GM13977 (cell line): Measurements from ENCODE around the gene GDF11.

Experiments
- DNase-seq: peaks from one replicate; pipeline ENCODE4 v3.0.0; 2012; ENCODE audit warnings: low spot score
- in situ Hi-C: fragments of 300-500 bp; cut with MboI; formaldehyde crosslinking; loops from one replicate; pipeline ENCODE4 v1.12.0; 2022; ENCODE audit warnings: low sequenced_read_pairs, low pct_unique_long_range_greater_than_20kb, mixed read lengths, inconsistent platforms; ENCODE audit not compliant: unreplicated experiment
- TF ChIP-seq, protein P1 (sequence below): IDR thresholded peaks from 2 replicates; pipeline ENCODE4 v1.5.1; 2012; ENCODE audit warnings: mild to moderate bottlenecking, control low read depth; ENCODE audit not compliant: insufficient read depth; ENCODE audit errors: extremely low read depth, missing control alignments

Gene GDF11

GRCh38 chr12:55715169-55715764 lies 27.7 kb upstream of the GDF11 start:
- in situ Hi-C loops, result no loop called here
- DNase-seq, result no peak
- TF ChIP-seq, protein P1, sequence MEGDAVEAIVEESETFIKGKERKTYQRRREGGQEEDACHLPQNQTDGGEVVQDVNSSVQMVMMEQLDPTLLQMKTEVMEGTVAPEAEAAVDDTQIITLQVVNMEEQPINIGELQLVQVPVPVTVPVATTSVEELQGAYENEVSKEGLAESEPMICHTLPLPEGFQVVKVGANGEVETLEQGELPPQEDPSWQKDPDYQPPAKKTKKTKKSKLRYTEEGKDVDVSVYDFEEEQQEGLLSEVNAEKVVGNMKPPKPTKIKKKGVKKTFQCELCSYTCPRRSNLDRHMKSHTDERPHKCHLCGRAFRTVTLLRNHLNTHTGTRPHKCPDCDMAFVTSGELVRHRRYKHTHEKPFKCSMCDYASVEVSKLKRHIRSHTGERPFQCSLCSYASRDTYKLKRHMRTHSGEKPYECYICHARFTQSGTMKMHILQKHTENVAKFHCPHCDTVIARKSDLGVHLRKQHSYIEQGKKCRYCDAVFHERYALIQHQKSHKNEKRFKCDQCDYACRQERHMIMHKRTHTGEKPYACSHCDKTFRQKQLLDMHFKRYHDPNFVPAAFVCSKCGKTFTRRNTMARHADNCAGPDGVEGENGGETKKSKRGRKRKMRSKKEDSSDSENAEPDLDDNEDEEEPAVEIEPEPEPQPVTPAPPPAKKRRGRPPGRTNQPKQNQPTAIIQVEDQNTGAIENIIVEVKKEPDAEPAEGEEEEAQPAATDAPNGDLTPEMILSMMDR, result no peak

DNA sequence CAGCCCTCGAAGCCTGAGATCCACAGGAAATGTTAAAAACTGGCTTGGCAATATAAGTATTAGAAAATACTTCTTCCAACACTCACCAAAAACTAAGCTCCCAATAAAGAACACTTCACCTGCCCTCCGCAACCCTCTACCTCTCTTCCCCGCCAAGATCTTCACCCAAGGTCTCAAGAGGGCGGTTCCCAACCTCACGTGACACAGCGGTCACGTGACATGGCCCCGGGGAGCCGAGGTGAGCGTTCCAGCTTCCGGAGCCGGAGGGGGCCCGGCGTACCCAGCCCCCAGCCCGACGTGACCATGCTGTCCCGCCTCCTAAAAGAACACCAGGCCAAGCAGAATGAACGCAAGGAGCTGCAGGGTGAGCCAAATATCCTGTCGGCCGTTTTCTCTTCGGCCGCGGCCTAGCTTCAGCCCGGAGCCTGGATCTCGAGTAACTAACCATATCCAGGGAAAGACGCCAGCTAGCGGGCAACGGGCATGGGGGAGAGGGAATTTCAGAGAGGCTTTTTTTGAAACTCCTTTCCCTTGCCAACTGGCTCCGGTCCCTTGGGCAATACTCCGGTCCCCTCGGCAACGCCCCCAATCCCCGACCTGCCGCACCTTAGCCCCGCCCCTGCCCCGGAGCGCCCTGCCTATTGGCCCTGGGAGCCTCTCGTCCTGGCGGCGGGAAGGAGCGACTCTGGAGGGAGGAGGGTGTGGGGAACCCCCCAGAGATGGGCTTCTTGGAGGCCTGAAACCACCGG lies 26.9 kb upstream of the GDF11 start, which contains the start of gene BLOC1S1:
BLOC1S1 (plus strand) TSS at position 214 of the 749 bp plus-strand sequence; CDS start at position 220, 6 bp downstream.
- in situ Hi-C loops, result no loop called here
- TF ChIP-seq, protein P1, result no peak
- DNase-seq, result peak; percentile 94

- in situ Hi-C loops, result no loop called here
- TF ChIP-seq, protein P1, result no peak
- DNase-seq, result no peak
Measured at GRCh38 chr12:55716582-55716957, 26.4 kb upstream of the GDF11 start.

DNA sequence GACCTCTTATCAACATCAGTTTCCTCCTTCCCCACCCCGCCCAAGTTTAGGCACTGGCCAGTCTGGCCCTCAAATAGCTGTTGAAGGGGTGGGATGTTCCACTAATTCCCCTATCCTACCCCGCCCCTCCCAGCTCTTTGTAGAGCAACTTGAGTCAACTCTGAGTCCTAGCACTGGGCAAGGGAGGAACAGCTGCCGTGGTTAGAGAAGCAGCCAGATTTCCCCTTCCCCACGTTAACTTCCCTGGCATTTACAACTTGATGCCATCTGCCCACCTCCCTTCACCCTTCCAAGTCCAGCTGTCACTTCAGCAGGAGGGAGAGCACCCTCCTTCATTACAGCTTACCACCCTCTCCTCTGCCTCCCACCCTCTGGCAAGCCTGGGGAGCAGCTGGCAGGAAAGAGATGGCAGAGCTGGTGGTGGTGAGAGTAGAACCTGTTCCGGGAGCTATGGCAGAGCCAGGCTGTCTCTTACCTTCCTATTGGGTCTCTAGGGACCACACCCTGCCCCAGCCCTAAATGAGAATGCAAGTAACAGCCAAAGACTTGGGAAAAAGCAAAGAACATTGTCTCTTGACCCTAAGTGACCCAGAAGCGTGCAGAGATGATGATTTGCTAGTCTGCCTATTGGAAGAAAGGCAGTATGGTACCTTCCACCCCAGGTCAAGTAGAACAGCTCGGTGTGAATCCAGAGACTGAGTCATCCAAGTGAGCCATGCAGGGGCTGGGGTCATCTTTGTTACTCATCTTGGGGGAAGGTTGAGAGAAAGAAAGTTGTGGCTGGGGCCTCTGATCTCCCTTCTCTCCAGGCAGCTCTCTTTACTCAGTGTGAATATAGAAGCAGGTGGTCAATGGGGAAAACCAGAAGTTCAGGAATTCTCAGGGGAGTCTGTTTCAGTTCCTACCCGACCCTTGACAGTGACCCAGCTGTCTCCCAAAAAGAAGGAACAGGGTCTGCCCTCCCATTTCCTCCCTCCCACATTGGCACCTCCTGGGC lies 25.6 kb upstream of the GDF11 start:
- TF ChIP-seq, protein P1, result no peak
- in situ Hi-C loops, result no loop called here

DNA sequence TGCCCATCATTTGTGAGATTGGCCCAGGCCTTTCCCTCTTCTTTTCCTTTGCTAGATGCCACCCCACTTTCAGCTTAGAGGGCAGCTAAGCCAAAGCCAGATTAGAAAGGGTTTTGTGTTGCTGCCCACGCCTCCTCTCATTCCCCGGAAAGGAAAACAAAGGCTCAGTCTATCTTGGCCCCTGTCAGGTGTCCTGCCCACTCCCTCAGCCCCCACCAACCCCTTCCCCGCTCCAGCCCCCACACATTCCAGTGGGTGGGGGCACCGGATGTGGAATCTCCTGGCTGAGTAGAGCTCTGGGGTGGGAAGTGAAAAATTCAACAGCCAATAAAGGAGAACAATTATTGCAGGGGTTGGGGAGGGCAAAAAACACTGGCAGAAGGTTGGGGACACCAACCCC lies 24.9 kb upstream of the GDF11 start:
- DNase-seq, result no peak
- in situ Hi-C loops, result no loop called here
- TF ChIP-seq, protein P1, result no peak

More for the DNA sequence above, 25.6 kb upstream of the GDF11 start:
- DNase-seq, result no peak

- in situ Hi-C loops, result no loop called here
- no peak for DNase-seq
- TF ChIP-seq, protein P1, result no peak
Measured at GRCh38 chr12:55718624-55719275, 24.2 kb upstream of the GDF11 start.
